ENCODE measurements around the gene CEP89. TPM values are rescaled to one million over a fixed set of nuclear protein-coding genes. Genes with fewer than 3 reads are reported as not detected.

Gene CEP89
- total and polyA plus RNA-seq, 8 donors = 5.7 to 11.0 (median 6.9) TPM

GRCh38 chr19:32830231-32831014 is 141.3 kb downstream of the CEP89 start:
- WGBS, 2 donors = 81 to 88% methylated on average over 8 of the region's 8 CpGs
- no peak for ATAC-seq

GRCh38 chr19:32829345-32829896 is 142.3 kb downstream of the CEP89 start:
- no peaks in the 10 kb centered on the region for H3K4me1 ChIP-seq
- FAIRE-seq (no peak), DNase-seq (no peak), ATAC-seq (no peak)
- H3K9me3 ChIP-seq = no peaks in the 10 kb centered on the region
- intact Hi-C loops (cut with DNase I) = no loop called here
- no peaks in the 10 kb centered on the region for H3K27me3 ChIP-seq
- H3K4me3 ChIP-seq = no peak overlapping the region
- no peak for TF ChIP-seq CTCF (IDR thresholded peaks at IDR 0.05)
- no peaks in the 10 kb centered on the region for H3K36me3 ChIP-seq
- H3K27ac ChIP-seq = no peak overlapping the region
- WGBS, 2 donors = 78 to 92% methylated on average over 10 of the region's 10 CpGs

More at GRCh38 chr19:32830231-32831014, 141.3 kb downstream of the CEP89 start:
- Histone ChIP-seq H3K9me3 (no peaks in the 10 kb centered on the region), H3K27ac (no peak overlapping the region), H3K36me3 (no peaks in the 10 kb centered on the region), H3K4me1 (no peaks in the 10 kb centered on the region), H3K27me3 (no peaks in the 10 kb centered on the region), H3K4me3 (no peak overlapping the region)
- TF ChIP-seq CTCF (IDR thresholded peaks at IDR 0.05) = no peak
- FAIRE-seq (no peak), DNase-seq (no peak)
- intact Hi-C loops (cut with DNase I) = no loop called here

- DNase-seq (no peak), FAIRE-seq (no peak), ATAC-seq (no peak)
- H3K4me3 ChIP-seq = no peak overlapping the region
- no peak overlapping the region for H3K27ac ChIP-seq
- 87 to 93% methylated on average over 15 of the region's 15 CpGs for WGBS, 2 donors
- no peaks in the 10 kb centered on the region for H3K27me3 ChIP-seq
- H3K4me1 ChIP-seq = no peaks in the 10 kb centered on the region
- intact Hi-C loops (cut with DNase I) = no loop called here
- H3K36me3 ChIP-seq = no peaks in the 10 kb centered on the region
- no peaks in the 10 kb centered on the region for H3K9me3 ChIP-seq
- TF ChIP-seq CTCF (IDR thresholded peaks at IDR 0.05) = no peak
Measured at GRCh38 chr19:32828643-32829344, 143.0 kb downstream of the CEP89 start.

- H3K4me1 ChIP-seq = no peaks in the 10 kb centered on the region
- ATAC-seq = no peak
- H3K27me3 ChIP-seq = no peaks in the 10 kb centered on the region
- no peak overlapping the region for H3K4me3 ChIP-seq
- H3K27ac ChIP-seq = no peak overlapping the region
- no peaks in the 10 kb centered on the region for H3K9me3 ChIP-seq
- no peaks in the 10 kb centered on the region for H3K36me3 ChIP-seq
- no peak for FAIRE-seq
- no peak for DNase-seq
- WGBS, 2 donors = 88 to 90% methylated on average over 4 of the region's 4 CpGs
- no peak for TF ChIP-seq CTCF (IDR thresholded peaks at IDR 0.05)
- intact Hi-C loops (cut with DNase I) = no loop called here
Measured at GRCh38 chr19:32828139-32828538, 143.6 kb downstream of the CEP89 start.

Other genes starting within 250 kb of the CEP89 start
- gene SLC7A9, start 102.2 kb downstream of the CEP89 start, total RNA-seq = under 1 TPM in 3 of 6 donors, not detected in 3; 0.08 to 0.44 (median 0.28) TPM
- 1 to 10 TPM in 1 of 2 donors, under 1 TPM in 1; 0.27 to 1.1 TPM for gene SLC7A9, start 102.2 kb downstream of the CEP89 start, polyA plus RNA-seq
- gene FAAP24, start 284 bp upstream of the CEP89 start, total RNA-seq = 1 to 10 TPM in 1 of 6 donors, under 1 TPM in 5; 0.37 to 1.0 (median 0.54) TPM
- under 1 TPM; 0.34 to 0.38 TPM for gene FAAP24, start 284 bp upstream of the CEP89 start, polyA plus RNA-seq
- gene RHPN2, start 92.9 kb upstream of the CEP89 start, total RNA-seq = 10 to 100 TPM in 2 of 6 donors, 1 to 10 TPM in 4; 7.6 to 18.9 (median 8.2) TPM
- 10 to 100 TPM in 1 of 2 donors, 1 to 10 TPM in 1; 7.5 to 11.4 TPM for gene RHPN2, start 92.9 kb upstream of the CEP89 start, polyA plus RNA-seq
- 1 to 10 TPM; 3.0 to 5.6 (median 3.6) TPM for gene GPATCH1, start 109.2 kb upstream of the CEP89 start, total RNA-seq
- gene GPATCH1, start 109.2 kb upstream of the CEP89 start, polyA plus RNA-seq = 1 to 10 TPM; 4.3 to 6.1 TPM
- gene WDR88, start 160.2 kb upstream of the CEP89 start, total RNA-seq = not detected
- gene WDR88, start 160.2 kb upstream of the CEP89 start, polyA plus RNA-seq = not detected
- gene LRP3, start 222.4 kb upstream of the CEP89 start, total RNA-seq = 10 to 100 TPM in 5 of 6 donors, 1 to 10 TPM in 1; 7.2 to 21.0 (median 13.2) TPM
- 10 to 100 TPM in 1 of 2 donors, 1 to 10 TPM in 1; 9.2 to 18.9 TPM for gene LRP3, start 222.4 kb upstream of the CEP89 start, polyA plus RNA-seq